PFSK-1 (cell line): Measurements from ENCODE around the gene SPATS2L.

Source experiments
- FOXP2 ChIP-seq: optimal IDR thresholded peaks from 2 replicates; pipeline ENCODE3; 2011; ENCODE audit warnings: borderline replicate concordance, control low read depth, inconsistent platforms; ENCODE audit not compliant: insufficient read depth; ENCODE audit errors: extremely low read length, extremely low read depth
- POLR2AphosphoS5 ChIP-seq: IDR thresholded peaks from 2 replicates; pipeline ENCODE4 v1.6.1; 2012; ENCODE audit warnings: low read depth, mild to moderate bottlenecking, control low read depth, low read length, moderate library complexity
- SIN3A ChIP-seq: IDR thresholded peaks from 2 replicates; pipeline ENCODE4 v1.6.1; 2012; ENCODE audit warnings: mild to moderate bottlenecking, low read length, moderate library complexity, borderline replicate concordance; ENCODE audit not compliant: insufficient read depth
- TAF1 ChIP-seq: IDR thresholded peaks from 2 replicates; pipeline ENCODE4 v1.6.1; 2012; ENCODE audit warnings: low read length, control low read depth, borderline replicate concordance; ENCODE audit not compliant: insufficient read depth
- TF ChIP-seq, protein P1 (sequence below), 2 experiments: IDR thresholded peaks; 2 replicates each; pipeline versions ENCODE4 v1.6.1 to v1.8.0; 2011 to 2012; ENCODE audit warnings: low read depth in 2 of 2, low read length in 2 of 2, control low read depth in 1 of 2, inconsistent platforms in 1 of 2, mild to moderate bottlenecking in 1 of 2, moderate library complexity in 1 of 2; ENCODE audit not compliant: insufficient read depth in 1 of 2

GRCh38 chr2:200385063-200385635 lies 78.7 kb downstream of the SPATS2L start:
- TF ChIP-seq, protein P1, sequence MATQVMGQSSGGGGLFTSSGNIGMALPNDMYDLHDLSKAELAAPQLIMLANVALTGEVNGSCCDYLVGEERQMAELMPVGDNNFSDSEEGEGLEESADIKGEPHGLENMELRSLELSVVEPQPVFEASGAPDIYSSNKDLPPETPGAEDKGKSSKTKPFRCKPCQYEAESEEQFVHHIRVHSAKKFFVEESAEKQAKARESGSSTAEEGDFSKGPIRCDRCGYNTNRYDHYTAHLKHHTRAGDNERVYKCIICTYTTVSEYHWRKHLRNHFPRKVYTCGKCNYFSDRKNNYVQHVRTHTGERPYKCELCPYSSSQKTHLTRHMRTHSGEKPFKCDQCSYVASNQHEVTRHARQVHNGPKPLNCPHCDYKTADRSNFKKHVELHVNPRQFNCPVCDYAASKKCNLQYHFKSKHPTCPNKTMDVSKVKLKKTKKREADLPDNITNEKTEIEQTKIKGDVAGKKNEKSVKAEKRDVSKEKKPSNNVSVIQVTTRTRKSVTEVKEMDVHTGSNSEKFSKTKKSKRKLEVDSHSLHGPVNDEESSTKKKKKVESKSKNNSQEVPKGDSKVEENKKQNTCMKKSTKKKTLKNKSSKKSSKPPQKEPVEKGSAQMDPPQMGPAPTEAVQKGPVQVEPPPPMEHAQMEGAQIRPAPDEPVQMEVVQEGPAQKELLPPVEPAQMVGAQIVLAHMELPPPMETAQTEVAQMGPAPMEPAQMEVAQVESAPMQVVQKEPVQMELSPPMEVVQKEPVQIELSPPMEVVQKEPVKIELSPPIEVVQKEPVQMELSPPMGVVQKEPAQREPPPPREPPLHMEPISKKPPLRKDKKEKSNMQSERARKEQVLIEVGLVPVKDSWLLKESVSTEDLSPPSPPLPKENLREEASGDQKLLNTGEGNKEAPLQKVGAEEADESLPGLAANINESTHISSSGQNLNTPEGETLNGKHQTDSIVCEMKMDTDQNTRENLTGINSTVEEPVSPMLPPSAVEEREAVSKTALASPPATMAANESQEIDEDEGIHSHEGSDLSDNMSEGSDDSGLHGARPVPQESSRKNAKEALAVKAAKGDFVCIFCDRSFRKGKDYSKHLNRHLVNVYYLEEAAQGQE (IDR thresholded peaks at IDR 0.05; ENCODE audit: insufficient read depth in 1 of 2, low read depth in 2 of 2, low read length in 2 of 2) = no peak
- no peak for TF ChIP-seq TAF1
- TF ChIP-seq POLR2AphosphoS5 = no peak
- no peak for TF ChIP-seq SIN3A
- TF ChIP-seq FOXP2 = no peak
